BLaER1 (cell line): ENCODE data around the gene RAMP3.
"Not testable (repeated sequence)": the region's sequence is repeated elsewhere in the genome, so short reads cannot be mapped to it uniquely, and the experiment has no call there.

ENCODE experiments used
- H3K27ac ChIP-seq: shearing (Covaris generic); formaldehyde crosslinking; 2 replicates; pipeline ENCODE4 v1.8.1; 2022
- H3K27me3 ChIP-seq: shearing (Covaris generic); formaldehyde crosslinking; 2 replicates; pipeline ENCODE4 v1.8.1; 2022
- H3K36me3 ChIP-seq: shearing (Covaris generic); formaldehyde crosslinking; 2 replicates; pipeline ENCODE4 v1.8.1; 2022
- H3K4me1 ChIP-seq: shearing (Covaris generic); formaldehyde crosslinking; 2 replicates; pipeline ENCODE4 v1.8.1; 2022
- H3K4me2 ChIP-seq: shearing (Covaris generic); formaldehyde crosslinking; 2 replicates; pipeline ENCODE4 v1.8.1; 2022
- H3K4me3 ChIP-seq: shearing (Covaris generic); formaldehyde crosslinking; 2 replicates; pipeline ENCODE4 v1.8.1; 2022
- H3K9ac ChIP-seq: shearing (Covaris generic); formaldehyde crosslinking; 2 replicates; pipeline ENCODE4 v1.8.1; 2022
- H3K9me3 ChIP-seq: shearing (Covaris generic); formaldehyde crosslinking; 2 replicates; pipeline ENCODE4 v1.8.1; 2022
- H4K20me1 ChIP-seq: shearing (Covaris generic); formaldehyde crosslinking; 2 replicates; pipeline ENCODE4 v1.8.1; 2022
- Cebpa-rat ChIP-seq: shearing (Covaris generic); IDR thresholded peaks from 2 replicates; pipeline ENCODE4 v1.8.1; 2022

Gene RAMP3

DNA sequence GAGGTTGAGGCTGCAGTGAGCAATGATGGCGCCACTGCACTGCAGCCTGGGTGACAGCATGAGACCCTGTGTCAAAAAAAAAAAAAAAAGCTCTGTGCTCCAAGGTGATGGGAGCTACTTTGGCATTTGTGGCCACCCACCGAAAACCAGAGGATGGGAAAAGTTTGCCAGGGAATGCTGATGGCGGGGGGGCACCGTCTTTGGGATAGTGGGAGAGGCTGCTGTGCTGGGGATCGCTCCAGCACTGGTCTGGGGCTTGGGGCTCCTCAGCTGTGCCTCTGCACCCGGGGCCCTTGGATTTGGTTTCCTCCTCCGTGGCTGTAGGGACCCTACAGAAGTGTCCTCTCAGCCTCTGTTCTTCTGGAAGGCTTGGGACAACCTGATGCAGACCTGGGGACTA lies 11.7 kb upstream of the RAMP3 start:
- H3K27ac ChIP-seq, result no peak overlapping the region
- no peaks in the 10 kb centered on the region; the same call in 1 of the 2 replicates for H3K9me3 ChIP-seq
- no peak overlapping the region for H3K4me3 ChIP-seq
- no peaks in the 10 kb centered on the region for H4K20me1 ChIP-seq
- no peaks in the 10 kb centered on the region for H3K36me3 ChIP-seq
- TF ChIP-seq Cebpa-rat, result no peak
- H3K4me2 ChIP-seq, result no peak overlapping the region
- no peak overlapping the region for H3K9ac ChIP-seq
- H3K4me1 ChIP-seq, result peaks cover 4% of the 10 kb centered on the region
- H3K27me3 ChIP-seq, result no peaks in the 10 kb centered on the region

DNA sequence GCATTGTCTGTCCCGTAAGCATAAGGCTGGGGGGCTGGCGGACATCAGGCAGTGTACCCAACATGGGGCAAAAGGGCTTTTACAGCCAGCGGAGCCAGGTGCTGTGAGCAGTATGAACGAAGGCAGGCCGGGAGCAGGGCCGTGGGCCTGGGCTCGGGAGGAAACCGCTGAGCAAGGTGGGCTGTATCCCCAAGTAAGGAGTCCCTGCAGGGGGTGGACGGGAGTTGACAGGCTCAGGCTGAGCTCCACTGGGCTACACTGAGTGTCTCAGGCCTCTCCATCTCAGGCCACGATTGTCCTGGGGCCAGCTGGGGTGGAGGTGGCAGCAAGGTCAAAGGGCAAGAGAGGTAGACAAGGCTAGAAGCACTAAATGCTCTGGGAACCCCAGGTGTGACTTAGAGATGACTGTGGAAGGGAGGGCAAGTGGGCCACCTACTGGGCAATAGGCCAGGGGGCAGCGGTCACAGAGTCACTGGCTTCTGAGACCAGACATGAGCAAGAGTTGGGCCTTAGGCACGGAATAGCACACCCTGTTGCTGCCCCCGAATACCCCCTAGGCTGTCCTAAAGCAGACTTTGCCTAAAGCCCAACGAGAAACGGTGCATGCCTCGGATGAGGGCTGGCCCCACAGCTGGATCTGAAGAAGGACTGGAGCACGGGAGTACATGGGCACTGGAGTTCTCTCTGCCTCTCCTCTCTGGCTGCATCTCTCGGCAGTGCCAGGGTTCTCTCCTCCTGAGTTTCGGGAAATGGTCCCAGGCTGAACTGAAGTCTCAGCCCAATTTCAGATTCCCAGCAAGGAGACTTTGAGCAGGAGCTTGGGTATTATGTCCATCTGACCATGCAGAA lies 10.8 kb upstream of the RAMP3 start:
- H4K20me1 ChIP-seq, result no peaks in the 10 kb centered on the region
- H3K36me3 ChIP-seq, result no peaks in the 10 kb centered on the region
- H3K4me1 ChIP-seq, result no peaks in the 10 kb centered on the region
- H3K9me3 ChIP-seq, result no peaks in the 10 kb centered on the region
- no peak for TF ChIP-seq Cebpa-rat
- no peaks in the 10 kb centered on the region for H3K27me3 ChIP-seq
- H3K4me3 ChIP-seq, result no peak overlapping the region
- no peak overlapping the region for H3K4me2 ChIP-seq
- H3K9ac ChIP-seq, result no peak overlapping the region
- H3K27ac ChIP-seq, result no peak overlapping the region

DNA sequence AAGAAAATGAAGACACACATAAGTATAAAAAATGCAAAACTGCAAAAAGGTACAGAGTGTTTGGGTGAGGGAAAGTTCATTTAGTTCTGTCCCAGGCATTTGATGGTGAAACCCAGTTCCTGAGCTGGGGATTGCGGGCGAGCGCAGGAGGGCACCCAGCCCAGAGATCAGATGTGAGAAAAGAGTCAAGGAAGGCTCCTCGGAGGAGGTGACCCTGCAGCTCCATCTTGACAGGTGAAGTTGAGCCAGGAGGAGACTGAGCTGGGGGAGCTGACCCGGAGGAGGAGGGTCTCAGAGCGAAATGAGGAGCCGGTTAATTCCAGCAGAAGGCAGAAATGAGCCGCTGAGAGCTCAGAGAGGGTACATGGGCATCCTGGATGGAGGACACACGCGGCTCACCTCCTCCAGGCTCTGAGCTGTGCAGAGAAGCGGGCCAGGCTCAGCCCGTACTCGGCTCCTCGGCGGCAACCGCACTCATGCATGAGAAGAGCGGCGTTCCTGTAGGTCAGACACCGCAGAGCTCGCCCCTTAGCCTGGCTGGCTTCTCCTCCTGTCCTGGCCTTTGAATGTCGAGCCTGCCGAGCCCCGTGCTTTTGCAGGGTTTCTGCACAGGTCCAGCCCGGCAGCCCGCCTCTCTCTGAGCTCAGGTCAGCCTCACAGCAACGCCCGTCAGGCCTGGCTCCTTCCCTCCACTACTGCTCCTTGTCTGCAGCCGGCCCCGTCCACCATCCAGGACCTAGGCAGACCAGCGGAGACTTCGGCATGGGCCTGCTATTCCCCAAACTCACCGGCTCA lies 9.5 kb upstream of the RAMP3 start:
- no peak for TF ChIP-seq Cebpa-rat
- Histone ChIP-seq H3K4me2 (no peak overlapping the region), H3K9me3 (no peaks in the 10 kb centered on the region), H4K20me1 (no peaks in the 10 kb centered on the region), H3K4me3 (no peak overlapping the region), H3K27ac (no peak overlapping the region), H3K36me3 (no peaks in the 10 kb centered on the region), H3K27me3 (no peaks in the 10 kb centered on the region), H3K9ac (no peak overlapping the region), H3K4me1 (peaks cover 9% of the 10 kb centered on the region)

- Histone ChIP-seq H3K4me1 (peaks cover 14% of the 10 kb centered on the region), H3K4me2 (no peak overlapping the region), H3K9ac (no peak overlapping the region), H3K27ac (no peak overlapping the region), H3K36me3 (no peaks in the 10 kb centered on the region), H3K27me3 (no peaks in the 10 kb centered on the region), H3K4me3 (no peak overlapping the region), H3K9me3 (no peaks in the 10 kb centered on the region), H4K20me1 (no peaks in the 10 kb centered on the region)
- TF ChIP-seq Cebpa-rat, result no peak
These were observed 9.0 kb upstream of the RAMP3 start for GRCh38 chr7:45148653-45148973.

- Histone ChIP-seq H3K4me2 (no peak overlapping the region; the same call in 1 of the 2 replicates), H3K4me3 (no peak overlapping the region), H3K9ac (no peak overlapping the region), H3K36me3 (no peaks in the 10 kb centered on the region), H4K20me1 (no peaks in the 10 kb centered on the region), H3K27me3 (no peaks in the 10 kb centered on the region), H3K27ac (no peak overlapping the region), H3K4me1 (peaks cover 23% of the 10 kb centered on the region), H3K9me3 (no peaks in the 10 kb centered on the region)
- TF ChIP-seq Cebpa-rat, result no peak
These were observed 8.0 kb upstream of the RAMP3 start for GRCh38 chr7:45149606-45150005.

GRCh38 chr7:45150199-45150598 lies 7.4 kb upstream of the RAMP3 start:
- no peaks in the 10 kb centered on the region for H3K9me3 ChIP-seq
- H3K27me3 ChIP-seq, result no peaks in the 10 kb centered on the region
- no peak overlapping the region for H3K27ac ChIP-seq
- no peaks in the 10 kb centered on the region for H4K20me1 ChIP-seq
- no peak overlapping the region for H3K4me2 ChIP-seq
- no peaks in the 10 kb centered on the region for H3K36me3 ChIP-seq
- H3K9ac ChIP-seq, result no peak overlapping the region
- H3K4me1 ChIP-seq, result peaks cover 23% of the 10 kb centered on the region
- H3K4me3 ChIP-seq, result no peak overlapping the region
- no peak for TF ChIP-seq Cebpa-rat

DNA sequence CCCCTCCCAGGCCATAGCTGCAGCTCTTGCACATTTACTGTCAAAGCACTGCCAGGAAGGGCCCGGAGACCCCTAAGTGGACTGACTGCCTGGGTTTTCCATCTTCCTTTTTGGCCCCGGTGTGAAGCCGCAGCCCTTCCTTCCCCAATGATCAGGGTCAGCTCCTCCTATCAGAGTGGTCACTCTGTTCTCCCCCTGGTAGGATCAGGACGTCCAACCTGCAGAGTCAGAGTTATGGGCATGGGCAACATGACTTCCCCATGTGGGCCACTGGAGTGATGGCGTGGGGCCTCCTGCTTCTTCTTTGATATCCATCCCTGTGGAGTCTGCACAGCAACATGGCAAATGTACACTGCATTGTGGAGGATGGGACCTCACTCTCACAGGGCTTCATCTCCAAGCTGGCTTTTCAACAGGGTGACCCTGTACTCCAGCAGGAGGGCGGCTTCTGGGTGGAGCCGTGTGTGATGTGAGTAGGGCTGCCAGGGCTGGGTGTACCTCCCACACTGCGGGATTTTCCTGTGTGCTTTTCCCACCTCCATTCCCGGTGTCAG lies 6.4 kb upstream of the RAMP3 start:
- TF ChIP-seq Cebpa-rat, result no peak
- H3K27ac ChIP-seq, result no peak overlapping the region
- H3K9ac ChIP-seq, result no peak overlapping the region
- peaks cover 23% of the 10 kb centered on the region for H3K4me1 ChIP-seq
- H3K4me2 ChIP-seq, result no peak overlapping the region
- no peaks in the 10 kb centered on the region for H3K9me3 ChIP-seq
- peaks cover 7% of the 10 kb centered on the region; the same call in 1 of the 2 replicates for H3K27me3 ChIP-seq
- no peak overlapping the region for H3K4me3 ChIP-seq
- no peaks in the 10 kb centered on the region for H3K36me3 ChIP-seq
- no peaks in the 10 kb centered on the region for H4K20me1 ChIP-seq

DNA sequence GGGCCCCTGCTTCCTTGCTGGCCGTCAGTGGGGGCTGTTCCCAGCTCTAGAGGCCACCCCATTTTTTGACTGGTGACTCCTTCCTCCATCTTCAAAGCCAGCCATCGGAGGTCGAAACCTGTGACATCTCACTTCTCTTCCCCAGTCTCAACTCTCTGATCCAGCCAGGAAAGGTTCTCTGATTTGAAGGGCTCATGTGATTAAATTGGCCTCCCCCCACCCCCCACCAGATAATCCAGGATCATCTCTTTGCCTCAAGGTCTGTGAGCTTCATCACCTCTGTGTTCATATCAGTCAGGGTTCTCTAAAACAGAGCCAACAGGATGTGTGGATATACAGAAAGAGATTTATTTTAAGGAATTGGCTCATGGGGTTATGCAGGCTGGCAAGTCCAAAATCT lies 5.6 kb upstream of the RAMP3 start:
- no peak for TF ChIP-seq Cebpa-rat
- Histone ChIP-seq H3K4me2 (peak overlapping the region; percentile 64), H4K20me1 (no peaks in the 10 kb centered on the region), H3K27ac (no peak overlapping the region), H3K9ac (no peak overlapping the region), H3K27me3 (peaks cover 15% of the 10 kb centered on the region), H3K36me3 (no peaks in the 10 kb centered on the region), H3K4me3 (no peak overlapping the region), H3K4me1 (peaks cover 23% of the 10 kb centered on the region), H3K9me3 (no peaks in the 10 kb centered on the region)

GRCh38 chr7:45153233-45153632 lies 4.4 kb upstream of the RAMP3 start:
- peaks cover 27% of the 10 kb centered on the region for H3K4me1 ChIP-seq
- no peaks in the 10 kb centered on the region for H4K20me1 ChIP-seq
- H3K36me3 ChIP-seq, result no peaks in the 10 kb centered on the region
- H3K27me3 ChIP-seq, result peaks cover 27% of the 10 kb centered on the region
- no peak overlapping the region for H3K9ac ChIP-seq
- H3K4me3 ChIP-seq, result no peak overlapping the region
- H3K9me3 ChIP-seq, result no peaks in the 10 kb centered on the region; the same call in 1 of the 2 replicates
- no peak for TF ChIP-seq Cebpa-rat
- peak overlapping the region; percentile 64 for H3K4me2 ChIP-seq
- H3K27ac ChIP-seq, result peak overlapping the region; percentile 27; the same call in 1 of the 2 replicates

GRCh38 chr7:45153861-45154260 lies 3.7 kb upstream of the RAMP3 start:
- H3K27ac ChIP-seq, H3K9ac ChIP-seq, H4K20me1 ChIP-seq, H3K9me3 ChIP-seq, H3K36me3 ChIP-seq, H3K4me3 ChIP-seq: not testable (repeated sequence)
- Histone ChIP-seq H3K27me3 (peaks cover 34% of the 10 kb centered on the region), H3K4me2 (peak overlapping the region; percentile 64; the same call in 1 of the 2 replicates), H3K4me1 (peaks cover 27% of the 10 kb centered on the region)
